GM12878 (cell line): ENCODE results near the gene SNN. TPM values are rescaled to one million over a fixed set of nuclear protein-coding genes. Genes with fewer than 3 reads are reported as not detected.

ENCODE experiments used
- ATAC-seq: fragments of 200-7000 bp; cut with Tn5 transposase; 3 replicates; pipeline ENCODE4 v1.9.1; 2020; ENCODE audit warnings: mild to moderate bottlenecking, moderate library complexity
- BruUV-seq: library from RNA; stranded (reverse); fragments of 400-500 nt; replicated peaks from 2 replicates; lab custom pipeline; 2021; lab: Mats Ljungman, UMichigan
- CTCF ChIA-PET: fragments of 300-600 bp; sonication (Branson Sonifier 250); formaldehyde crosslinking; extraction: SDS; loops from one replicate; lab custom pipeline; 2021; ENCODE audit warnings: inconsistent platforms; lab: Yijun Ruan, JAX
- POLR2A ChIA-PET: fragments of 350-600 bp; formaldehyde crosslinking; extraction: SDS; loops from one replicate; lab custom pipeline; 2021; ENCODE audit warnings: inconsistent platforms; lab: Charles Lee
- RAD21 ChIA-PET: fragments of 300-600 bp; sonication (Branson Sonifier 250); formaldehyde crosslinking; loops from one replicate; lab custom pipeline; 2023; ENCODE audit warnings: antibody characterized with exemption; ENCODE audit not compliant: unreplicated experiment; lab: Charles Lee
- SMC1A ChIA-PET: fragments of 300-600 bp; sonication (Branson Sonifier 250); formaldehyde crosslinking; loops from one replicate; lab custom pipeline; 2023; ENCODE audit not compliant: unreplicated experiment, uncharacterized antibody; lab: Charles Lee
- DNase-seq: peaks from one replicate; pipeline ENCODE4 v3.0.0-alpha.2; 2011; ENCODE audit warnings: low read depth, low spot score
- FAIRE-seq: peaks from 3 replicates; lab custom pipeline; 2011; peaks lifted over from hg19 to GRCh38; lab: Jason Lieb, UNC
- H2AFZ ChIP-seq: 2 replicates; pipeline ENCODE4 v1.6.0; 2011; ENCODE audit warnings: low read depth, low read length, control low read depth; ENCODE audit not compliant: control insufficient read depth
- H3K27ac ChIP-seq: 2 replicates; pipeline ENCODE4 v1.5.1; 2011; ENCODE audit warnings: control low read depth; ENCODE audit not compliant: control insufficient read depth, insufficient read depth
- H3K27me3 ChIP-seq, 2 experiments: replicated peaks in 1 of 2; 2 replicates each; pipeline versions ENCODE4 v1.6.0 to v1.6.1; 2011; ENCODE audit warnings: low read length in 1 of 2; ENCODE audit not compliant: control insufficient read depth in 2 of 2, insufficient read depth in 2 of 2
- H3K36me3 ChIP-seq, 2 experiments: 2 replicates each; pipeline ENCODE4 v1.5.1; 2011; ENCODE audit warnings: low read length in 1 of 2; ENCODE audit not compliant: control insufficient read depth in 2 of 2, insufficient read depth in 2 of 2
- H3K4me1 ChIP-seq: 2 replicates; pipeline ENCODE4 v1.6.1; 2011; ENCODE audit warnings: mild to moderate bottlenecking, low read length, moderate library complexity, mixed read lengths; ENCODE audit not compliant: control insufficient read depth, insufficient read depth
- H3K4me2 ChIP-seq: 2 replicates; pipeline ENCODE4 v1.6.0; 2011; ENCODE audit warnings: control low read depth; ENCODE audit not compliant: control insufficient read depth, insufficient read depth
- H3K4me3 ChIP-seq: fragments of 200-600 bp; sonication (generic); 2 replicates; pipeline ENCODE4 v1.5.1; 2016
- H3K79me2 ChIP-seq: 2 replicates; pipeline ENCODE4 v1.6.0; 2011; ENCODE audit warnings: low read length; ENCODE audit not compliant: control insufficient read depth, insufficient read depth
- H3K9ac ChIP-seq: 2 replicates; pipeline ENCODE4 v1.8.0; 2011; ENCODE audit warnings: low read length, control low read depth, mixed read lengths; ENCODE audit not compliant: control insufficient read depth, insufficient read depth
- H3K9me3 ChIP-seq: replicated peaks from 3 replicates; pipeline ENCODE4 v1.5.1; 2011; ENCODE audit warnings: mild to moderate bottlenecking, low read length; ENCODE audit not compliant: control insufficient read depth, insufficient read depth
- H4K20me1 ChIP-seq: 2 replicates; pipeline ENCODE4 v1.6.0; 2011; ENCODE audit not compliant: control insufficient read depth, insufficient read depth
- EZH2 ChIP-seq: IDR thresholded peaks from 2 replicates; pipeline ENCODE4 v1.6.1; 2012; ENCODE audit warnings: low read depth, mild to moderate bottlenecking, control low read depth, inconsistent platforms, low read length, borderline replicate concordance; ENCODE audit not compliant: control insufficient read depth
- FOS ChIP-seq: IDR thresholded peaks from 3 replicates; pipeline ENCODE4 v1.6.1; 2011; ENCODE audit warnings: borderline replicate concordance; ENCODE audit not compliant: insufficient read length; ENCODE audit errors: extremely low read depth
- MEF2B ChIP-seq: fragments of 450-650 bp; IDR thresholded peaks from 2 replicates; pipeline ENCODE4 v1.6.1; 2018; ENCODE audit warnings: mild to moderate bottlenecking, moderate library complexity; ENCODE audit not compliant: partially characterized antibody, poor library complexity, severe bottlenecking
- NR2C1 ChIP-seq: fragments of 450-650 bp; IDR thresholded peaks from 2 replicates; pipeline ENCODE4 v1.6.1; 2017; ENCODE audit warnings: antibody characterized with exemption, mild to moderate bottlenecking, moderate library complexity
- NR2C2 ChIP-seq: IDR thresholded peaks from 2 replicates; pipeline ENCODE4 v1.6.1; 2011; ENCODE audit warnings: borderline replicate concordance, low read depth; ENCODE audit not compliant: control insufficient read depth, insufficient read length
- PBX3 ChIP-seq: IDR thresholded peaks from 2 replicates; pipeline ENCODE4 v1.6.1; 2011; ENCODE audit warnings: mild to moderate bottlenecking, low read depth, low read length, moderate library complexity; ENCODE audit not compliant: insufficient replicate concordance
- SMAD1 ChIP-seq: fragments of 450-650 bp; IDR thresholded peaks from 2 replicates; pipeline ENCODE4 v1.6.1; 2018; ENCODE audit warnings: mild to moderate bottlenecking, low read depth; ENCODE audit not compliant: partially characterized antibody
- SPI1 ChIP-seq: IDR thresholded peaks from 2 replicates; pipeline ENCODE4 v1.6.1; 2011; ENCODE audit warnings: low read depth, mild to moderate bottlenecking, low read length, moderate library complexity, borderline replicate concordance; ENCODE audit not compliant: insufficient read depth
- STAT3 ChIP-seq: IDR thresholded peaks from 2 replicates; pipeline ENCODE4 v1.6.1; 2011; ENCODE audit warnings: low read depth, low read length, improper control_type of control experiment
- ZBED1 ChIP-seq: IDR thresholded peaks from 2 replicates; pipeline ENCODE4 v1.6.1; 2016; ENCODE audit warnings: borderline replicate concordance
- ZNF217 ChIP-seq: fragments of 450-650 bp; IDR thresholded peaks from 2 replicates; pipeline ENCODE4 v1.6.1; 2017; ENCODE audit warnings: antibody characterized with exemption, mild to moderate bottlenecking
- ZNF384 ChIP-seq: IDR thresholded peaks from 2 replicates; pipeline ENCODE4 v1.6.1; 2012; ENCODE audit warnings: low read depth, mild to moderate bottlenecking, low read length, improper control_type of control experiment, borderline replicate concordance
- WGBS: methylation state at CpG from one replicate; pipeline ENCODE4 v1.1.6; 2016; ENCODE audit warnings: low lambda C conversion rate; ENCODE audit not compliant: insufficient replicate concordance, insufficient coverage; ENCODE audit errors: missing lambda C conversion rate; 5-methylcytosine and 5-hydroxymethylcytosine counted together
- in situ Hi-C: fragments of 300-500 bp; cut with MboI; formaldehyde crosslinking; loops from 9 replicates; pipeline ENCODE4 v1.14.3; 2018; ENCODE audit warnings: mixed read lengths
- intact Hi-C: fragments of 100-400 bp; cut with micrococcal nuclease; formaldehyde crosslinking; loops from one replicate; pipeline ENCODE4 v1.14.2; 2022; ENCODE audit not compliant: unreplicated experiment
- polyA plus RNA-seq, 11 experiments: library from polyadenylated mRNA; depleted of rRNA in 4 of 11; unstranded in 6 of 11; stranded (reverse) in 5 of 11; fragments of >200 nt; fragmentation: Nextera tagmentation in 4 of 11; fragmentation: Illumina TruSeq in 1 of 11; extraction: Ambion mirVana in 4 of 11; extraction: Trizol in 1 of 11; gene quantifications; 1 replicate in 1 of 11; 2 replicates in 10 of 11; pipeline versions ENCODE4 v1.2.1 to v1.2.3, GENCODE V29; 2011 to 2016; ENCODE audit warnings: inconsistent platforms in 2 of 11, missing spikeins in 2 of 11, low read depth in 1 of 11
- total RNA-seq, 4 experiments: library from RNA; depleted of rRNA in 3 of 4; stranded (reverse); fragments of >200 nt in 3 of 4; fragmentation: Illumina TruSeq in 1 of 4; extraction: Trizol in 1 of 4; gene quantifications; 2 replicates each; pipeline versions ENCODE4 v1.2.1 to v1.2.3, GENCODE V29; 2013 to 2021

SNN gene
- total and polyA plus RNA-seq, 10 of the 15 experiments (the other 5 are each of a cell fraction or from before 2014, with no cell fraction given) = 2.2 to 43.4 (median 27.8) TPM

- intact Hi-C loops = no loop called here
- ChIA-PET CTCF (interaction anchor here (0.7 to 4.3 kb wide), 2 partner anchors 11 to 80 kb away, joined by 3 to 31 read pairs; no protein-coding TSS in a partner anchor), POLR2A (interaction anchor here (0.5 kb wide), 1 partner anchor 14 kb away, joined by 3 read pairs; no protein-coding TSS in a partner anchor), SMC1A (interaction anchor here (0.8 to 1.5 kb wide), 2 partner anchors 41 to 48 kb away, joined by 3 to 4 read pairs; no protein-coding TSS in a partner anchor), RAD21 (no interaction called here)
- no TSS peak for BruUV-seq
- no peak for TF ChIP-seq ZBED1
- TF ChIP-seq PBX3 = no peak
- TF ChIP-seq SMAD1 = no peak
- TF ChIP-seq MEF2B = no peak
- Histone ChIP-seq H3K36me3 (no peaks in the 10 kb centered on the region), H3K27me3 (no peaks in the 10 kb centered on the region), H3K4me1 (peaks cover 8% of the 10 kb centered on the region), H3K27ac (no peak overlapping the region), H4K20me1 (no peaks in the 10 kb centered on the region), H3K79me2 (no peaks in the 10 kb centered on the region), H3K9ac (no peak overlapping the region), H2AFZ (no peak overlapping the region), H3K9me3 (no peaks in the 10 kb centered on the region; the same call in 2 of the 3 replicates), H3K4me2 (no peak overlapping the region), H3K4me3 (no peak overlapping the region)
- ATAC-seq = no peak
- DNase-seq = no peak
- 34% methylated on average over 6 of the region's 6 CpGs for WGBS
- FAIRE-seq = no peak
- in situ Hi-C loops = no loop called here
Measured at GRCh38 chr16:11630768-11631056, 37.5 kb upstream of the SNN start.

DNA sequence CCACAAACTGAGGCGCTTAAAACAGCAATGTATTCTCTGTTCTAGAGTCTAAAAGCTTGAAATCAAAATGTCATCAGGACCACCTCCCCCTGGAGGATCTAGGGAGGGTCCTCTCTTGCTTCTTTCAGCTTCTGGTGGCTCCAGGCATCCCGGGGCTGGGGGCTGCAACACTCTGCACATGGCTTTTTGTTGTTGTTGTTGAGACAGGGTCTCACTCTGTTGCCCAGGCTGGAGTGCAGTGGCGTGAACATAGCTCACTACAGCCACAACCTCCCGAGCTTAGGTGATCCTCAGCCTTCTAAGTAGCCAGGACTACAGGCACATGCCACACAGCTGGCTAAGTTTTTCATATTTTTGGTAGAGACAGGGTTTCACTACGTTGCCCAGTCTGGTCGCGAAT, 37.0 kb upstream of the SNN start:
- H2AFZ ChIP-seq = no peak overlapping the region
- CTCF ChIA-PET = interaction anchor here (1.0 to 4.3 kb wide), 2 partner anchors 11 to 96 kb away, joined by 3 to 31 read pairs; no protein-coding TSS in a partner anchor
- no peaks in the 10 kb centered on the region for H3K79me2 ChIP-seq
- TF ChIP-seq STAT3 = no peak
- TF ChIP-seq ZNF384 = no peak
- no peak for TF ChIP-seq NR2C1
- TF ChIP-seq NR2C2 = no peak
- TF ChIP-seq EZH2 = no peak
- TF ChIP-seq SPI1 = no peak
- TF ChIP-seq FOS = no peak
- TF ChIP-seq ZNF217 = no peak
- TF ChIP-seq, all 136 proteins: peak for 0
- H3K36me3 ChIP-seq = no peaks in the 10 kb centered on the region
- ATAC-seq = no peak
- BruUV-seq = no TSS peak
- H3K9ac ChIP-seq = no peak overlapping the region
- no peaks in the 10 kb centered on the region for H4K20me1 ChIP-seq
- intact Hi-C loops (no loop called here), in situ Hi-C loops (no loop called here)
- H3K4me2 ChIP-seq = no peak overlapping the region
- no peaks in the 10 kb centered on the region; the same call in 2 of the 3 replicates for H3K9me3 ChIP-seq
- no peak overlapping the region for H3K4me3 ChIP-seq
- no peak for DNase-seq
- no peak for FAIRE-seq
- H3K27me3 ChIP-seq = no peaks in the 10 kb centered on the region
- no peak overlapping the region for H3K27ac ChIP-seq
- ChIA-PET POLR2A (no interaction called here), RAD21 (interaction anchor here (1.1 kb wide), 1 partner anchor 47 kb away, joined by 3 read pairs; no protein-coding TSS in a partner anchor), SMC1A (interaction anchor here (0.8 to 2.0 kb wide), 4 partner anchors 9 to 222 kb away, joined by 3 to 6 read pairs (median 4); no protein-coding TSS in a partner anchor)
- 54% methylated on average over 6 of the region's 7 CpGs for WGBS
- H3K4me1 ChIP-seq = peaks cover 8% of the 10 kb centered on the region
